ENCODE measurements around the gene SYTL2. TPM values are rescaled to one million over a fixed set of nuclear protein-coding genes. Genes with fewer than 3 reads are reported as not detected.

Gene SYTL2
- total and polyA plus RNA-seq, 2 experiments from 2014 or later: 3.4 to 7.2 TPM

DNA sequence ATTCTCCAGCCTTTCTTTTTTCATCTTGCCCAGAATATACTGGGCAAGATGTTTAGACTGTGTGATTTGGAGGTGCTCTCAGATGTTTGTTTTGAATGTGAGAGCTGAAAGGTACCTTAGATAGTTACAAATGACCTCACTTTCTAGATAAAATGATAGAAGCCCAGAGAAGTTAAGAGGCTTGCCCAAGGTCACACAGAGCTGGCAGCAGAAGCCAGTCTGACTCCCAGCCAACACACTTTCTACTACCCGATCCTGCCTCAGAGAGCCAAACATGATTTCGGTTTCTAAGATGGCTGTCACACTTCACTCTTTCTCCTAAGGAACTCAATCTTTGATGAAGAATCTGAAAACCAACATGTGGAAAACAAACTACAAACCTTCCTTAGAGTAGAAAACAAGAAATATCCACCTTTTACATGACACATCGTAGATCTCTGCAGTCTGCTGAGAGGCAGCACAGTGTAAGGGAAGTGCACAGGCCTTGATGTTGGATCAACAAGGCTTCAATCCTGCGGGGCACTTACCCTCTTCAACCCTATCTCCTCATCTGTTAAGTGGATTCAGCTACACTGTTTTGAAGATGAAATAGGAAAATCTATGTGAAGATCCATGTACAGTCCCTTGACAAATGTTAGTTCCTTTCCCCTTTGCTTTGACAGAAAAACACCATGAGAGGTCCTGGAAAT, 58.6 kb downstream of the SYTL2 start:
- Histone ChIP-seq H3K9me2 (ENCODE audit: insufficient read depth) (no peaks in the 10 kb centered on the region; the same call in 1 of the 2 replicates), H4K20me1 (replicated peaks; ENCODE audit: insufficient read depth) (no peaks in the 10 kb centered on the region), H3K4me1 (ENCODE audit: insufficient read depth) (peaks cover 34% of the 10 kb centered on the region), H3K79me2 (replicated peaks; ENCODE audit: insufficient read depth) (no peaks in the 10 kb centered on the region), H3K27me3 (ENCODE audit: insufficient read depth) (no peaks in the 10 kb centered on the region), H3F3A (replicated peaks; ENCODE audit: low read depth) (no peaks in the 10 kb centered on the region), H3K4me3 (no peak overlapping the region), H3K27ac (ENCODE audit: low read depth) (no peak overlapping the region), H3K36me3 (ENCODE audit: insufficient read depth) (no peaks in the 10 kb centered on the region), H2AFZ (no peak overlapping the region), H3K4me2 (no peak overlapping the region)
- peaks cover 34% of the 10 kb centered on the region for H3K4me1 Mint-ChIP-seq
- H3K27me3 Mint-ChIP-seq (ENCODE audit: insufficient read depth, low read depth, poor library complexity): peaks cover 4% of the 10 kb centered on the region
- DNase-seq (ENCODE audit: low spot score) (no peak), ATAC-seq (no peak)
- H3K27ac Mint-ChIP-seq: no peak overlapping the region
- no peak overlapping the region for H3K4me3 Mint-ChIP-seq
- no peaks in the 10 kb centered on the region for H3K36me3 Mint-ChIP-seq (ENCODE audit: low read depth)
- H3K9me3 Mint-ChIP-seq: no peaks in the 10 kb centered on the region
- no peak for TF ChIP-seq JUNB (IDR thresholded peaks at IDR 0.05; ENCODE audit: unreplicated experiment)
- TF ChIP-seq CREB1 (CRISPR knock-in tag; IDR thresholded peaks at IDR 0.05; ENCODE audit: low read depth): no peak
- TF ChIP-seq STAT1 (IDR thresholded peaks at IDR 0.05; ENCODE audit: unreplicated experiment): no peak
- TF ChIP-seq, protein P1, sequence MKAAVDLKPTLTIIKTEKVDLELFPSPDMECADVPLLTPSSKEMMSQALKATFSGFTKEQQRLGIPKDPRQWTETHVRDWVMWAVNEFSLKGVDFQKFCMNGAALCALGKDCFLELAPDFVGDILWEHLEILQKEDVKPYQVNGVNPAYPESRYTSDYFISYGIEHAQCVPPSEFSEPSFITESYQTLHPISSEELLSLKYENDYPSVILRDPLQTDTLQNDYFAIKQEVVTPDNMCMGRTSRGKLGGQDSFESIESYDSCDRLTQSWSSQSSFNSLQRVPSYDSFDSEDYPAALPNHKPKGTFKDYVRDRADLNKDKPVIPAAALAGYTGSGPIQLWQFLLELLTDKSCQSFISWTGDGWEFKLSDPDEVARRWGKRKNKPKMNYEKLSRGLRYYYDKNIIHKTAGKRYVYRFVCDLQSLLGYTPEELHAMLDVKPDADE (IDR thresholded peaks at IDR 0.05): no peak

DNA sequence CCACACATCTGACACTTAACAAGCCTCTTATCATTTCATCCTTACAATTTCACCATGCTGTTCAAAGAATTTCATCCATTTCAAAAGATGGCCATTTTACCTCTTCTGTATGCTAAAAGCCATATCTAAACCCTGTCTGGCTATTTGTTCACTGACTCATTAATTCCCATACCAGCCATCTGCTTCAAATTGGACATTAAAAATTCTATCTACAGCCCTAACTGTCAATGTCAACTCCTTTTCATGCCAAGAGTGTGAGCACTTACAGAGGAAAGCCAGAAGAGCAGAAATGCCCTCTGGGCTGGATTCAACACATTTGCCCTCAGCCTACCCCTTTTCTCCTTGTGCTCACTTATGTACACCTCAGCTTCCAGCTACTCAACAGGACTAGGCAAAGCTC, 59.2 kb downstream of the SYTL2 start:
- Histone ChIP-seq H3F3A (replicated peaks; ENCODE audit: low read depth) (no peaks in the 10 kb centered on the region), H3K4me2 (no peak overlapping the region), H3K27me3 (ENCODE audit: insufficient read depth) (no peaks in the 10 kb centered on the region), H3K4me1 (ENCODE audit: insufficient read depth) (peaks cover 34% of the 10 kb centered on the region), H3K36me3 (ENCODE audit: insufficient read depth) (no peaks in the 10 kb centered on the region), H3K79me2 (replicated peaks; ENCODE audit: insufficient read depth) (no peaks in the 10 kb centered on the region), H3K4me3 (no peak overlapping the region), H3K27ac (ENCODE audit: low read depth) (no peak overlapping the region), H2AFZ (no peak overlapping the region), H4K20me1 (replicated peaks; ENCODE audit: insufficient read depth) (no peaks in the 10 kb centered on the region), H3K9me2 (ENCODE audit: insufficient read depth) (no peaks in the 10 kb centered on the region; the same call in 1 of the 2 replicates)
- H3K4me3 Mint-ChIP-seq: no peak overlapping the region
- no peak for ATAC-seq
- no peak overlapping the region for H3K27ac Mint-ChIP-seq
- H3K27me3 Mint-ChIP-seq (ENCODE audit: insufficient read depth, low read depth, poor library complexity): peaks cover 4% of the 10 kb centered on the region
- no peak for DNase-seq (ENCODE audit: low spot score)
- no peak for TF ChIP-seq JUNB (IDR thresholded peaks at IDR 0.05; ENCODE audit: unreplicated experiment)
- no peak for TF ChIP-seq EZH2 (IDR thresholded peaks at IDR 0.05; ENCODE audit: low read depth, unreplicated experiment)
- TF ChIP-seq NANOG (IDR thresholded peaks at IDR 0.05; ENCODE audit: borderline replicate concordance): no peak
- no peak for TF ChIP-seq STAT1 (IDR thresholded peaks at IDR 0.05; ENCODE audit: unreplicated experiment)
- TF ChIP-seq CREB1 (CRISPR knock-in tag; IDR thresholded peaks at IDR 0.05; ENCODE audit: low read depth): no peak
- TF ChIP-seq EZH2phosphoT487 (IDR thresholded peaks at IDR 0.05; ENCODE audit: unreplicated experiment): no peak
- TF ChIP-seq, protein P2, sequence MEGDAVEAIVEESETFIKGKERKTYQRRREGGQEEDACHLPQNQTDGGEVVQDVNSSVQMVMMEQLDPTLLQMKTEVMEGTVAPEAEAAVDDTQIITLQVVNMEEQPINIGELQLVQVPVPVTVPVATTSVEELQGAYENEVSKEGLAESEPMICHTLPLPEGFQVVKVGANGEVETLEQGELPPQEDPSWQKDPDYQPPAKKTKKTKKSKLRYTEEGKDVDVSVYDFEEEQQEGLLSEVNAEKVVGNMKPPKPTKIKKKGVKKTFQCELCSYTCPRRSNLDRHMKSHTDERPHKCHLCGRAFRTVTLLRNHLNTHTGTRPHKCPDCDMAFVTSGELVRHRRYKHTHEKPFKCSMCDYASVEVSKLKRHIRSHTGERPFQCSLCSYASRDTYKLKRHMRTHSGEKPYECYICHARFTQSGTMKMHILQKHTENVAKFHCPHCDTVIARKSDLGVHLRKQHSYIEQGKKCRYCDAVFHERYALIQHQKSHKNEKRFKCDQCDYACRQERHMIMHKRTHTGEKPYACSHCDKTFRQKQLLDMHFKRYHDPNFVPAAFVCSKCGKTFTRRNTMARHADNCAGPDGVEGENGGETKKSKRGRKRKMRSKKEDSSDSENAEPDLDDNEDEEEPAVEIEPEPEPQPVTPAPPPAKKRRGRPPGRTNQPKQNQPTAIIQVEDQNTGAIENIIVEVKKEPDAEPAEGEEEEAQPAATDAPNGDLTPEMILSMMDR (conservative IDR thresholded peaks at IDR 0.05; ENCODE audit: low read depth in 2 of 2): no peak
- H3K36me3 Mint-ChIP-seq (ENCODE audit: low read depth): no peaks in the 10 kb centered on the region
- no peaks in the 10 kb centered on the region for H3K9me3 Mint-ChIP-seq
- peaks cover 34% of the 10 kb centered on the region for H3K4me1 Mint-ChIP-seq

Measured in GM23338 (cell line).